ENCODE results near the gene EFNB1.

EFNB1 gene

GRCh38 chrX:68827848-68828624, 785 bp upstream of the EFNB1 start:
- peak; percentile 60 for DNase-seq (ENCODE audit: extremely low spot score)
- ChIA-PET CTCF (interaction anchor here (0.6 to 5.5 kb wide), 35 partner anchors 9 to 563 kb away, joined by 3 to 53 read pairs (median 4); partner anchors contain the start of gene PJA1), POLR2A (interaction anchor here (0.5 to 1.1 kb wide), 4 partner anchors 200 to 459 kb away, joined by 3 read pairs; no protein-coding TSS in a partner anchor)
- peak; percentile 69 for TF ChIP-seq CTCF (IDR thresholded peaks at IDR 0.05; ENCODE audit: control extremely low read depth, extremely low read depth, low read depth, missing control alignments)

- no peak for DNase-seq (ENCODE audit: extremely low spot score)
- CTCF ChIA-PET: interaction anchor here (1.0 to 5.5 kb wide), 7 partner anchors 7 to 557 kb away, joined by 3 to 53 read pairs (median 7); no protein-coding TSS in a partner anchor
- TF ChIP-seq CTCF (IDR thresholded peaks at IDR 0.05; ENCODE audit: control extremely low read depth, extremely low read depth, low read depth, missing control alignments): no peak
- POLR2A ChIA-PET: no interaction called here
Observed at GRCh38 chrX:68829582-68830418, 979 bp downstream of the EFNB1 start.

- DNase-seq (ENCODE audit: extremely low spot score): no peak
- ChIA-PET POLR2A (no interaction called here), CTCF (interaction anchor here (1.0 to 5.5 kb wide), 4 partner anchors 9 to 556 kb away, joined by 3 to 53 read pairs (median 12); no protein-coding TSS in a partner anchor)
- no peak for TF ChIP-seq CTCF (IDR thresholded peaks at IDR 0.05; ENCODE audit: control extremely low read depth, extremely low read depth, low read depth, missing control alignments)
Observed at GRCh38 chrX:68830419-68831404, 1.9 kb downstream of the EFNB1 start.

GRCh38 chrX:68831405-68832100, 2.7 kb downstream of the EFNB1 start:
- CTCF ChIA-PET: no interaction called here
- no peak for TF ChIP-seq CTCF (IDR thresholded peaks at IDR 0.05; ENCODE audit: control extremely low read depth, extremely low read depth, low read depth, missing control alignments)
- POLR2A ChIA-PET: no interaction called here
- DNase-seq (ENCODE audit: extremely low spot score): no peak

GRCh38 chrX:68832101-68832416, 3.2 kb downstream of the EFNB1 start:
- POLR2A ChIA-PET: no interaction called here
- CTCF ChIA-PET: no interaction called here

More at GRCh38 chrX:68832101-68832416, 3.2 kb downstream of the EFNB1 start:
- peak; percentile 60 for DNase-seq (ENCODE audit: extremely low spot score)
- no peak for TF ChIP-seq CTCF (IDR thresholded peaks at IDR 0.05; ENCODE audit: control extremely low read depth, extremely low read depth, low read depth, missing control alignments)
